Fibroblast of mammary gland (primary cell): ENCODE measurements around the gene RAB20.
"Not testable (repeated sequence)": the region's sequence is repeated elsewhere in the genome, so short reads cannot be mapped to it uniquely, and the experiment has no call there.

Source experiments
- DNase-seq: peaks from one replicate; pipeline ENCODE4 v3.0.0-alpha.2; 2010; ENCODE audit warnings: low read depth
- H3K4me3 ChIP-seq: 2 replicates; pipeline ENCODE4 v1.5.1; 2011; ENCODE audit warnings: low read depth, mild to moderate bottlenecking, low read length, moderate library complexity; ENCODE audit not compliant: control insufficient read depth
- CTCF ChIP-seq: conservative IDR thresholded peaks from 2 replicates; pipeline ENCODE4 v1.5.1; 2011; ENCODE audit warnings: low read depth, low read length, inconsistent platforms; ENCODE audit not compliant: control insufficient read depth, insufficient read depth

Gene RAB20

GRCh38 chr13:110533771-110534670 is 27.5 kb downstream of the RAB20 start:
- no peak overlapping the region for H3K4me3 ChIP-seq
- TF ChIP-seq CTCF, result no peak
- no peak for DNase-seq

GRCh38 chr13:110532258-110532657 is 29.3 kb downstream of the RAB20 start:
- DNase-seq, H3K4me3 ChIP-seq: not testable (repeated sequence)

- no peak for TF ChIP-seq CTCF
- H3K4me3 ChIP-seq, result no peak overlapping the region
- DNase-seq, result no peak
Measured at GRCh38 chr13:110531671-110532083, 29.8 kb downstream of the RAB20 start.

GRCh38 chr13:110531100-110531499 is 30.4 kb downstream of the RAB20 start:
- no peak for TF ChIP-seq CTCF
- DNase-seq, result no peak
- no peak overlapping the region for H3K4me3 ChIP-seq

- no peak for TF ChIP-seq CTCF
- DNase-seq, result no peak
Measured at GRCh38 chr13:110529522-110530311, 31.8 kb downstream of the RAB20 start.

GRCh38 chr13:110528911-110529310 is 32.6 kb downstream of the RAB20 start:
- DNase-seq, result no peak
- no peak for TF ChIP-seq CTCF
- no peak overlapping the region for H3K4me3 ChIP-seq

More at GRCh38 chr13:110529522-110530311, 31.8 kb downstream of the RAB20 start:
- no peak overlapping the region for H3K4me3 ChIP-seq

- peak; percentile 73 for DNase-seq
- H3K4me3 ChIP-seq, result no peak overlapping the region
Measured at GRCh38 chr13:110528371-110528770, 33.2 kb downstream of the RAB20 start.

More at GRCh38 chr13:110528371-110528770, 33.2 kb downstream of the RAB20 start:
- TF ChIP-seq CTCF, result no peak
